Loucy (cell line): ENCODE results near the gene MRFAP1.

Source experiments
- H2AFZ ChIP-seq: fragments of 200-600 bp; sonication (generic); 2 replicates; pipeline ENCODE4 v1.6.0; 2016; ENCODE audit warnings: antibody characterized with exemption, mild to moderate bottlenecking, low read length, moderate library complexity
- H3F3A ChIP-seq: fragments of 200-600 bp; 2 replicates; pipeline ENCODE4 v1.6.0; 2016; ENCODE audit warnings: antibody characterized with exemption, low read depth, mild to moderate bottlenecking
- H3K27me3 ChIP-seq: fragments of 200-600 bp; sonication (generic); 2 replicates; pipeline ENCODE4 v1.6.1; 2014; ENCODE audit warnings: low read length, mild to moderate bottlenecking; ENCODE audit not compliant: insufficient read depth, poor library complexity, severe bottlenecking
- H3K36me3 ChIP-seq: fragments of 200-600 bp; sonication (generic); 2 replicates; pipeline ENCODE4 v1.6.1; 2016; ENCODE audit warnings: low read length; ENCODE audit not compliant: insufficient read depth
- H3K4me1 ChIP-seq: fragments of 200-600 bp; sonication (generic); 2 replicates; pipeline ENCODE4 v1.5.1; 2014; ENCODE audit warnings: low read length, mild to moderate bottlenecking; ENCODE audit not compliant: insufficient read depth, poor library complexity, severe bottlenecking
- H3K4me2 ChIP-seq: fragments of 200-600 bp; sonication (generic); 2 replicates; pipeline ENCODE4 v1.6.0; 2014; ENCODE audit warnings: antibody characterized with exemption, low read length, low read depth, mild to moderate bottlenecking; ENCODE audit not compliant: poor library complexity, severe bottlenecking
- H3K4me3 ChIP-seq: fragments of 200-600 bp; sonication (generic); 2 replicates; pipeline ENCODE4 v1.5.1; 2014; ENCODE audit warnings: low read length, mild to moderate bottlenecking, mixed read lengths; ENCODE audit not compliant: poor library complexity, severe bottlenecking
- H3K79me2 ChIP-seq: fragments of 200-600 bp; sonication (generic); 2 replicates; pipeline ENCODE4 v1.6.1; 2014; ENCODE audit warnings: low read length; ENCODE audit not compliant: insufficient read depth
- H3K9ac ChIP-seq: fragments of 200-600 bp; sonication (generic); 2 replicates; pipeline ENCODE4 v1.6.0; 2014; ENCODE audit warnings: mild to moderate bottlenecking, low read depth, low read length, moderate library complexity; ENCODE audit not compliant: poor library complexity, severe bottlenecking
- H3K9me2 ChIP-seq: fragments of 200-600 bp; sonication (generic); replicated peaks from 2 replicates; pipeline ENCODE4 v1.6.1; 2016; ENCODE audit warnings: low read depth, low read length, mixed read lengths
- H3K9me3 ChIP-seq: fragments of 200-600 bp; sonication (generic); 2 replicates; pipeline ENCODE4 v1.6.1; 2014; ENCODE audit warnings: mild to moderate bottlenecking, antibody characterized with exemption, low read length, low read depth; ENCODE audit not compliant: insufficient read depth
- H4K20me1 ChIP-seq: fragments of 200-600 bp; sonication (generic); 2 replicates; pipeline ENCODE4 v1.6.0; 2014; ENCODE audit warnings: antibody characterized with exemption, low read length, mild to moderate bottlenecking; ENCODE audit not compliant: insufficient read depth, poor library complexity, severe bottlenecking
- CTCF ChIP-seq: fragments of 200-600 bp; sonication (generic); conservative IDR thresholded peaks from 2 replicates; pipeline ENCODE4 v1.5.1; 2014; ENCODE audit warnings: mild to moderate bottlenecking, antibody characterized with exemption, low read length
- EZH2phosphoT487 ChIP-seq: fragments of 200-600 bp; IDR thresholded peaks from 2 replicates; pipeline ENCODE4 v1.6.1; 2018; ENCODE audit warnings: antibody characterized with exemption, mild to moderate bottlenecking, moderate library complexity, borderline replicate concordance

Gene MRFAP1

GRCh38 chr4:6601661-6602250 is 38.7 kb upstream of the MRFAP1 start:
- H4K20me1 ChIP-seq, result no peaks in the 10 kb centered on the region
- H3K27me3 ChIP-seq, result no peaks in the 10 kb centered on the region
- H3K4me1 ChIP-seq, result peaks cover 6% of the 10 kb centered on the region
- peaks cover 15% of the 10 kb centered on the region for H3K36me3 ChIP-seq
- no peak overlapping the region for H3K9ac ChIP-seq
- no peak overlapping the region for H3K4me3 ChIP-seq
- TF ChIP-seq CTCF (no peak), EZH2phosphoT487 (no peak)
- H3F3A ChIP-seq, result no peaks in the 10 kb centered on the region
- H3K79me2 ChIP-seq, result no peaks in the 10 kb centered on the region
- H3K9me2 ChIP-seq, result no peaks in the 10 kb centered on the region
- no peaks in the 10 kb centered on the region for H3K9me3 ChIP-seq
- no peak overlapping the region for H3K4me2 ChIP-seq
- no peak overlapping the region for H2AFZ ChIP-seq

- Histone ChIP-seq H3K4me3 (no peak overlapping the region), H4K20me1 (no peaks in the 10 kb centered on the region), H3K4me1 (peaks cover 6% of the 10 kb centered on the region), H3K4me2 (no peak overlapping the region), H3K9me3 (no peaks in the 10 kb centered on the region), H3F3A (no peaks in the 10 kb centered on the region), H3K9me2 (no peaks in the 10 kb centered on the region), H3K36me3 (peaks cover 15% of the 10 kb centered on the region), H3K9ac (no peak overlapping the region), H3K79me2 (no peaks in the 10 kb centered on the region), H3K27me3 (no peaks in the 10 kb centered on the region), H2AFZ (no peak overlapping the region)
- TF ChIP-seq EZH2phosphoT487 (no peak), CTCF (no peak)
These were observed 38.2 kb upstream of the MRFAP1 start for GRCh38 chr4:6602289-6602688.

- Histone ChIP-seq H3K36me3 (peaks cover 15% of the 10 kb centered on the region), H3K9me2 (no peaks in the 10 kb centered on the region), H3F3A (no peaks in the 10 kb centered on the region), H3K4me2 (no peak overlapping the region), H3K27me3 (no peaks in the 10 kb centered on the region), H3K79me2 (no peaks in the 10 kb centered on the region), H3K9ac (no peak overlapping the region), H3K9me3 (no peaks in the 10 kb centered on the region), H3K4me3 (no peak overlapping the region), H4K20me1 (no peaks in the 10 kb centered on the region), H2AFZ (no peak overlapping the region), H3K4me1 (peaks cover 6% of the 10 kb centered on the region)
- TF ChIP-seq CTCF, result no peak
These were observed 37.4 kb upstream of the MRFAP1 start for GRCh38 chr4:6603128-6603527.
